Muscle layer of duodenum (tissue), 2 donors: Measurements from ENCODE around the gene VAPB.
"Not testable (repeated sequence)": the region's sequence is repeated elsewhere in the genome, so short reads cannot be mapped to it uniquely, and the experiment has no call there.

ENCODE experiments used
- H3K27ac ChIP-seq: one replicate; pipeline ENCODE4 v1.7.0; 2013; ENCODE audit warnings: mild to moderate bottlenecking, low read length
- H3K27me3 ChIP-seq: one replicate; pipeline ENCODE4 v1.7.0; 2013; ENCODE audit warnings: low read depth, mild to moderate bottlenecking, control low read depth, low read length
- H3K36me3 ChIP-seq, 2 donors: one replicate each; pipeline ENCODE4 v1.7.0; 2013; ENCODE audit warnings: low read length in 2 of 2, control low read depth in 1 of 2, mild to moderate bottlenecking in 1 of 2; ENCODE audit not compliant: insufficient read depth in 2 of 2, control insufficient read depth in 1 of 2
- H3K4me1 ChIP-seq, 2 donors: one replicate each; pipeline ENCODE4 v1.7.0; 2013; ENCODE audit warnings: low read length in 2 of 2, mild to moderate bottlenecking in 2 of 2, control low read depth in 1 of 2, moderate library complexity in 1 of 2; ENCODE audit not compliant: insufficient read depth in 2 of 2, control insufficient read depth in 1 of 2
- H3K4me3 ChIP-seq, 2 donors: one replicate each; pipeline ENCODE4 v1.7.0; 2013; ENCODE audit warnings: low read length in 2 of 2, low read depth in 1 of 2, mild to moderate bottlenecking in 1 of 2
- H3K9me3 ChIP-seq, 2 donors: one replicate each; pipeline ENCODE4 v1.7.0; 2013; ENCODE audit warnings: low read length in 2 of 2, control low read depth in 1 of 2, mild to moderate bottlenecking in 1 of 2; ENCODE audit not compliant: control insufficient read depth in 1 of 2
- donor health status: healthy.

VAPB gene

DNA sequence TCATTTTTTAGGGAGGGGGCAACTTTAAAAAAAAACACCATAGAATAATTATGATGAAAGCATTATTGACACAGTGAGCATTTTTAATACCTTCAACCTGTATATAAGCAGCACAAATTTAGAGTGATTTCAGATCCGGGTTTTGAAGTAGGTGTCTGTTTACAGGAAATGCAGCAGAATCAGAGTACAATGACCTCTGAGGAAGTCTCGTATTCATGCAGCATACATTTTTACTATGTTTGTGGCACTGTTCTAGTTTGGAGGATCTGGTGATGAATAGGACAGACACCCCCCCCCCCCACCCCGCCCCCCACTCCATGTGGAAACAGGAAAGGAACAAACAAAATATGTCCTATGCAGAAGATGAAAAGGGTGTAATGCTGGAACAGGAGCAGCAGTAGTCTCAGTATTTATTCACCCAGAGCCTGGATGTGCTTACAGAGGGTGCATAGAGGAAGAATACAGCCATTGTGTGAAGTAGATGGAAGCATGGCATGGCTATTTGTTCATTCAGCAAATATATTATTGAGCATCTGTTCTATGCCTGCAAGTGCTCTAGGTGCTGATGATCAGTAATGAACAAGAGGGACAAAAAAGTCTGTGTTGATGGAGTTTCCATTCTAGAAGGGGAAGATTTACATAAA lies 19.7 kb downstream of the VAPB start:
- no peaks in the 10 kb centered on the region for H3K9me3 ChIP-seq
- H3K36me3 ChIP-seq: no peaks in the 10 kb centered on the region
- H3K27ac ChIP-seq: no peak overlapping the region
- no peaks in the 10 kb centered on the region for H3K27me3 ChIP-seq
- H3K4me3 ChIP-seq: no peak overlapping the region
- H3K4me1 ChIP-seq: peaks cover 7 to 24% of the 10 kb centered on the region in 2 donors

GRCh38 chr20:58414216-58414615 lies 25.2 kb downstream of the VAPB start:
- not testable (repeated sequence) for H3K9me3 ChIP-seq, H3K4me1 ChIP-seq, H3K36me3 ChIP-seq, H3K27ac ChIP-seq, H3K27me3 ChIP-seq, H3K4me3 ChIP-seq

DNA sequence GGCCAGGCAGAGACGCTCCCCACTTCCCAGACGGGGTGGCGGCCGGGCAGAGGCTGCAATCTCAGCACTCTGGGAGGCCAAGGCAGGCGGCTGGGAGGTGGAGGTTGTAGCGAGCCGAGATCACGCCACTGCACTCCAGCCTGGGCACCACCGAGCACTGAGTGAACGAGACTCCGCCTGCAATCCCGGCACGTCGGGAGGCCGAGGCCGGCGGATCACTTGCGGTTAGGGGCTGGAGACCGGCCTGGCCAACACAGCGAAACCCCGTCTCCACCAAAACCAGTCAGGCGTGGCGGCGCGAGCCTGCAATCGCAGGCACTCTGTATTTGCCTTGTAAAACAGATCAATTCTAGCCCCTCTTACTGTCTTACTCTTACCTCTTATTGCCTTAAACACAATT lies 25.8 kb downstream of the VAPB start:
- H3K36me3 ChIP-seq: peaks cover 6 to 13% of the 10 kb centered on the region in 2 donors
- H3K4me1 ChIP-seq, H3K27me3 ChIP-seq, H3K9me3 ChIP-seq, H3K4me3 ChIP-seq, H3K27ac ChIP-seq: not testable (repeated sequence)

DNA sequence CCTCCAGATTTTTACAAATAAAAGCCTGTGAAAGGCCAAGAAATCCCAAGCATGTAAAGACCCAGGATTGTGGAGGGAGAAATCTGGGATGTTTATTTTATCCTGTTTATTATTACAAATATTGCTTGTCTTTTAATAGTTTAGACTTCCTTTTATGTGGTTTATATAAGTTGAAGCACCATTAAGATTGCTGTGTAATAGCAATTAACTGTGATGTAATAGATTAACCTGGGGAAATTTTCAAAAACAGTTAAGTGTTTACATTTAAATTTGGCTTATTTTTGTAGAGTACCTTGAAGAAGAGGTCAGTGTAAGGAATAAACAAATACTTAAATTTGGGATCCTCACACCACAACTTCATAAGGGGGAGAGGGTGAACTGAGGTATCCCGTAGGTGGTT lies 27.0 kb downstream of the VAPB start:
- H3K27me3 ChIP-seq: no peaks in the 10 kb centered on the region
- no peak overlapping the region for H3K27ac ChIP-seq
- H3K4me3 ChIP-seq: no peak overlapping the region
- H3K9me3 ChIP-seq: no peaks in the 10 kb centered on the region
- H3K36me3 ChIP-seq: peaks cover 12 to 22% of the 10 kb centered on the region in 2 donors
- H3K4me1 ChIP-seq: no peaks in the 10 kb centered on the region

DNA sequence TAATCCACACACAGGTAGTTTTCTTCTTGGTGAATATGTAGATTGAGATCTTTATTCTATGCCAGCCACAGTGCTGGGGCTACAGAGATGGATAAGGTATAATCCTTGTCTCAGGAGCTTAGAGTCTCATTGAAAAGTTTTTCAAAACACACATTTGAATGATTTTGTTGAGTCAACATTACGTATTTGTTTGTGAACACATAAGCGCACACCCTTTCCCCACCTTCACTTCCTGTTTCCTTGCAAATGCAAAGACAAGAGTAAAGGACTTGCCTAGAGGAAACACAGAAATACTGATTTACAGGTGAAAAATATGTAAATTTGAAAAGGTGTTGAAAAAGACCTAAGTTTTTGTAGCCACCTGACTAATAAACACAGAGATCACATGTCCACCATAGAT lies 27.8 kb downstream of the VAPB start:
- Histone ChIP-seq H3K4me3 (no peak overlapping the region), H3K9me3 (no peaks in the 10 kb centered on the region), H3K27ac (no peak overlapping the region), H3K4me1 (no peaks in the 10 kb centered on the region), H3K27me3 (no peaks in the 10 kb centered on the region), H3K36me3 (peaks cover 12 to 25% of the 10 kb centered on the region in 2 donors)

GRCh38 chr20:58417438-58417837 lies 28.4 kb downstream of the VAPB start:
- Histone ChIP-seq H3K4me3 (no peak overlapping the region), H3K36me3 (peaks cover 12 to 25% of the 10 kb centered on the region in 2 donors), H3K27me3 (no peaks in the 10 kb centered on the region), H3K9me3 (no peaks in the 10 kb centered on the region), H3K27ac (no peak overlapping the region), H3K4me1 (no peaks in the 10 kb centered on the region)

DNA sequence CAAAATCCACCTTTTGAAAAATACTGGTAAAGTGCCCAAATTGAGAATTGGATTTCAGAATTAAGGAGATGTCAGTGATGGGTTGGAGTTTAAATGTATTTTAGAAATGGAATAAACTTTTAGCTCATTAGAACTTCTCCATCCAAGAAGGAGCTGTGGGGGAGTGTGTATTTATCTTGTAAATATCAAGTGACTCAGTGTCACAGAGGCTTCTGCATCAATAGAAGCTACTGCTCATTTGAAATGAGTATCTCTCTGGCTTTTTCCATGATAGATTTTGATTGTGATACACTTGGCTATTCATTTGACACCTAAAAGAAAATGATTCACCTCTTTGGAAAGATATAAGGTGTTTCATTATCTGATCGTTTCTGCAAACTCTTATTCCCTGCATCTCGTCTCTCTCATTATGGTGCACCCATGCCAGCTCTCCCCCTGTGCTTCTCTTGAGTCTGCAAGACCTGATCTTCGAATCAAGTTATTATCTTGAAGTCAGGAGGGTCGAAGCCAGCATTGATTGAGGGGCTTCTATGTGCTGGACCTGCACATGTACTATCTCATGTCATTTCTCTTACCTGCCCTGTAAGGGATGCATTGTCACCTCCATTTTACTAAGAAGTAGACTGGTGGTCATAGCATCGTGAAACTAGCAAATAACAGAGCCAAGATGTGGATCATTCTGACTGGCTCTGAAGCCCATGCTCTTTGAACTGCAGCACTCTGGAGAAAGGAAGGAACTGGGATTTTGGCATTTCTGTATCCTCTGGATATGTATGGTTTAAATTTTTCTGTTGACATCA lies 30.1 kb downstream of the VAPB start:
- H3K9me3 ChIP-seq: no peaks in the 10 kb centered on the region
- no peak overlapping the region for H3K27ac ChIP-seq
- H3K4me3 ChIP-seq: no peak overlapping the region
- H3K4me1 ChIP-seq: no peaks in the 10 kb centered on the region
- peaks cover 12 to 25% of the 10 kb centered on the region in 2 donors for H3K36me3 ChIP-seq
- no peaks in the 10 kb centered on the region for H3K27me3 ChIP-seq

GRCh38 chr20:58420798-58421496 lies 31.9 kb downstream of the VAPB start:
- Histone ChIP-seq H3K27ac (no peak overlapping the region), H3K4me3 (no peak overlapping the region), H3K4me1 (no peaks in the 10 kb centered on the region), H3K36me3 (peaks cover 12 to 25% of the 10 kb centered on the region in 2 donors), H3K27me3 (no peaks in the 10 kb centered on the region), H3K9me3 (no peaks in the 10 kb centered on the region)

DNA sequence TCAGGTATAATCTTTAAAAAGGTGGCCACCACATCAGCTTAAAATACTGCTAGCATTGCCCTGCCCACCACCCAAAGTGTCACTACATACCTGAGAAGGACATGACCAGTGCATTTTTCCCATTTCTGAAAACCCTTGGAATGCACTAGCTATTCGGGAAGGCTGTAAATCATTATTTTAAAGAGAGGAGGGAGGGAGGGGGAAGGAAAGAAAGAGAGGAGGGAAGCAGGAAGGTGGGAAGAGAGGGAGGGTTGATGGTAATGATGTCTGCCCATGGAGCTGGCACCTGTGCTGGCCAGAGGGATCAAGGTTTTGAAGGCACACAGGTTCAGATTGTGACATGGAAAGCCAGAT lies 32.4 kb downstream of the VAPB start:
- Histone ChIP-seq H3K27me3 (no peaks in the 10 kb centered on the region), H3K4me1 (no peaks in the 10 kb centered on the region), H3K36me3 (peaks cover 15 to 25% of the 10 kb centered on the region in 2 donors), H3K9me3 (no peaks in the 10 kb centered on the region), H3K4me3 (no peak overlapping the region), H3K27ac (no peak overlapping the region)

GRCh38 chr20:58424218-58424969 lies 35.4 kb downstream of the VAPB start:
- Histone ChIP-seq H3K4me3 (no peak overlapping the region), H3K36me3 (peaks cover 11 to 15% of the 10 kb centered on the region in 2 donors), H3K9me3 (no peaks in the 10 kb centered on the region), H3K27me3 (no peaks in the 10 kb centered on the region), H3K4me1 (no peaks in the 10 kb centered on the region), H3K27ac (no peak overlapping the region)

DNA sequence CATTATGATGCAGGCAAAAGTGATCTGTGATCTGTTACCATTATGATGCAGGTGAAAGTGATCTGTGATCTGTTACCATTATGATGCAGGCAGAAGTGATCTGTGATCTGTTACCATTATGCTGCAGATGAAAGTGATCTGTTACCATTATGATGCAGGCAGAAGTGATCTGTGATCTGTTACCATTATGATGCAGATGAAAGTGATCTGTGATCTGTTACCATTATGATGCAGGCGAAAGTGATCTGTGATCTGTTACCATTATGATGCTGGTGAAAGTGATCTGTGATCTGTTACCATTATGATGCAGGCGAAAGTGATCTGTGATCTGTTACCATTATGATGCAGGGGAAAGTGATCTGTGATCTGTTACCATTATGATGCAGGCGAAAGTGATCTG lies 38.5 kb downstream of the VAPB start:
- H3K27ac ChIP-seq, H3K9me3 ChIP-seq, H3K36me3 ChIP-seq, H3K4me3 ChIP-seq, H3K27me3 ChIP-seq: not testable (repeated sequence)
- H3K4me1 ChIP-seq: peaks cover 11 to 14% of the 10 kb centered on the region in 2 donors
